ENCODE measurements around the gene PPAN.

- TF ChIP-seq, protein P1, sequence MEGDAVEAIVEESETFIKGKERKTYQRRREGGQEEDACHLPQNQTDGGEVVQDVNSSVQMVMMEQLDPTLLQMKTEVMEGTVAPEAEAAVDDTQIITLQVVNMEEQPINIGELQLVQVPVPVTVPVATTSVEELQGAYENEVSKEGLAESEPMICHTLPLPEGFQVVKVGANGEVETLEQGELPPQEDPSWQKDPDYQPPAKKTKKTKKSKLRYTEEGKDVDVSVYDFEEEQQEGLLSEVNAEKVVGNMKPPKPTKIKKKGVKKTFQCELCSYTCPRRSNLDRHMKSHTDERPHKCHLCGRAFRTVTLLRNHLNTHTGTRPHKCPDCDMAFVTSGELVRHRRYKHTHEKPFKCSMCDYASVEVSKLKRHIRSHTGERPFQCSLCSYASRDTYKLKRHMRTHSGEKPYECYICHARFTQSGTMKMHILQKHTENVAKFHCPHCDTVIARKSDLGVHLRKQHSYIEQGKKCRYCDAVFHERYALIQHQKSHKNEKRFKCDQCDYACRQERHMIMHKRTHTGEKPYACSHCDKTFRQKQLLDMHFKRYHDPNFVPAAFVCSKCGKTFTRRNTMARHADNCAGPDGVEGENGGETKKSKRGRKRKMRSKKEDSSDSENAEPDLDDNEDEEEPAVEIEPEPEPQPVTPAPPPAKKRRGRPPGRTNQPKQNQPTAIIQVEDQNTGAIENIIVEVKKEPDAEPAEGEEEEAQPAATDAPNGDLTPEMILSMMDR (tag by site-specific recombination; IDR thresholded peaks at IDR 0.05) = no peak
- TF ChIP-seq ZNF571 (tag by site-specific recombination; IDR thresholded peaks at IDR 0.05) (no peak), SETDB1 (IDR thresholded peaks at IDR 0.05; ENCODE audit: insufficient read length, low read length) (no peak), ZNF274 (IDR thresholded peaks at IDR 0.05; ENCODE audit: low read length) (no peak), ZNF274 (tag by site-specific recombination; IDR thresholded peaks at IDR 0.05; ENCODE audit: borderline replicate concordance) (no peak), ZEB2 (tag by site-specific recombination; IDR thresholded peaks at IDR 0.05) (no peak), ZNF529 (tag by site-specific recombination; IDR thresholded peaks at IDR 0.05; ENCODE audit: insufficient replicate concordance) (no peak), ZNF350 (tag by site-specific recombination; IDR thresholded peaks at IDR 0.05) (no peak)
- TF ChIP-seq, protein P2, sequence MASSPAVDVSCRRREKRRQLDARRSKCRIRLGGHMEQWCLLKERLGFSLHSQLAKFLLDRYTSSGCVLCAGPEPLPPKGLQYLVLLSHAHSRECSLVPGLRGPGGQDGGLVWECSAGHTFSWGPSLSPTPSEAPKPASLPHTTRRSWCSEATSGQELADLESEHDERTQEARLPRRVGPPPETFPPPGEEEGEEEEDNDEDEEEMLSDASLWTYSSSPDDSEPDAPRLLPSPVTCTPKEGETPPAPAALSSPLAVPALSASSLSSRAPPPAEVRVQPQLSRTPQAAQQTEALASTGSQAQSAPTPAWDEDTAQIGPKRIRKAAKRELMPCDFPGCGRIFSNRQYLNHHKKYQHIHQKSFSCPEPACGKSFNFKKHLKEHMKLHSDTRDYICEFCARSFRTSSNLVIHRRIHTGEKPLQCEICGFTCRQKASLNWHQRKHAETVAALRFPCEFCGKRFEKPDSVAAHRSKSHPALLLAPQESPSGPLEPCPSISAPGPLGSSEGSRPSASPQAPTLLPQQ (tag by site-specific recombination; IDR thresholded peaks at IDR 0.05) = no peak
Observed at GRCh38 chr19:10068205-10068604, 38.0 kb upstream of the PPAN start.
